Esophagus squamous epithelium (tissue), 5 donors: Measurements from ENCODE around the gene C1orf167. TPM values are rescaled to one million over a fixed set of nuclear protein-coding genes. Genes with fewer than 3 reads are reported as not detected.
A peak's percentile ranks its signal among the peaks of the same experiment; 100 is the strongest.

Experiments
- DNase-seq: peaks from one replicate; lab custom pipeline; 2025; lab: John Stamatoyannopoulos, UW
- H3K27ac ChIP-seq, 4 donors: fragments of 200-600 bp; sonication (generic); one replicate each; pipeline ENCODE4 v1.5.1; 2016 to 2019; ENCODE audit warnings: mild to moderate bottlenecking in 1 of 4
- H3K27me3 ChIP-seq, 4 donors: fragments of 200-600 bp; sonication (generic); 1 replicate in 3 of 4; 2 replicates in 1 of 4; pipeline versions ENCODE4 v1.5.1 to v1.6.0; 2017 to 2021; ENCODE audit warnings: antibody characterized with exemption in 1 of 4
- H3K36me3 ChIP-seq, 3 donors: fragments of 200-600 bp; sonication (generic); one replicate each; pipeline ENCODE4 v1.5.1; 2016 to 2019
- H3K4me1 ChIP-seq, 3 donors: fragments of 200-600 bp; sonication (generic); one replicate each; pipeline ENCODE4 v1.5.1; 2017 to 2019
- H3K4me3 ChIP-seq, 4 donors: fragments of 200-600 bp; sonication (generic); 1 replicate in 3 of 4; 2 replicates in 1 of 4; pipeline ENCODE4 v1.5.1; 2016 to 2019; ENCODE audit warnings: mild to moderate bottlenecking in 2 of 4, moderate library complexity in 1 of 4
- H3K9me3 ChIP-seq, 3 donors: fragments of 200-600 bp; sonication (generic); one replicate each; pipeline ENCODE4 v1.5.1; 2016 to 2019
- POLR2A ChIP-seq, 4 donors: fragments of 450-650 bp; IDR thresholded peaks; one replicate each; pipeline ENCODE4 v1.6.1; 2017; ENCODE audit warnings: antibody characterized with exemption in 4 of 4, mild to moderate bottlenecking in 4 of 4, moderate library complexity in 3 of 4
- WGBS, 2 donors: methylation state at CpG; one replicate each; pipeline ENCODE4 v1.1.5; 2018; 5-methylcytosine and 5-hydroxymethylcytosine counted together
- intact Hi-C: fragments of 100-400 bp; cut with DNase I; formaldehyde crosslinking; loops from one replicate; pipeline ENCODE4 v1.15.0; 2022
- total RNA-seq, 4 donors: library from RNA; depleted of rRNA; stranded (reverse); fragments of >200 nt; gene quantifications; one replicate each; pipeline ENCODE4 v1.1.0, GENCODE V29; 2016
- TF ChIP-seq, protein P1 (sequence below), 6 experiments: fragments of 450-650 bp in 4 of 6; fragments of 200-600 bp in 2 of 6; sonication (generic) in 2 of 6; IDR thresholded peaks; one replicate each; pipeline ENCODE4 v1.5.1; 2016 to 2019; ENCODE audit warnings: antibody characterized with exemption in 6 of 6, mild to moderate bottlenecking in 4 of 6, moderate library complexity in 4 of 6
- donor health status: DM: yes; HTN: yes; CAD: no.

C1orf167 gene, protein sequence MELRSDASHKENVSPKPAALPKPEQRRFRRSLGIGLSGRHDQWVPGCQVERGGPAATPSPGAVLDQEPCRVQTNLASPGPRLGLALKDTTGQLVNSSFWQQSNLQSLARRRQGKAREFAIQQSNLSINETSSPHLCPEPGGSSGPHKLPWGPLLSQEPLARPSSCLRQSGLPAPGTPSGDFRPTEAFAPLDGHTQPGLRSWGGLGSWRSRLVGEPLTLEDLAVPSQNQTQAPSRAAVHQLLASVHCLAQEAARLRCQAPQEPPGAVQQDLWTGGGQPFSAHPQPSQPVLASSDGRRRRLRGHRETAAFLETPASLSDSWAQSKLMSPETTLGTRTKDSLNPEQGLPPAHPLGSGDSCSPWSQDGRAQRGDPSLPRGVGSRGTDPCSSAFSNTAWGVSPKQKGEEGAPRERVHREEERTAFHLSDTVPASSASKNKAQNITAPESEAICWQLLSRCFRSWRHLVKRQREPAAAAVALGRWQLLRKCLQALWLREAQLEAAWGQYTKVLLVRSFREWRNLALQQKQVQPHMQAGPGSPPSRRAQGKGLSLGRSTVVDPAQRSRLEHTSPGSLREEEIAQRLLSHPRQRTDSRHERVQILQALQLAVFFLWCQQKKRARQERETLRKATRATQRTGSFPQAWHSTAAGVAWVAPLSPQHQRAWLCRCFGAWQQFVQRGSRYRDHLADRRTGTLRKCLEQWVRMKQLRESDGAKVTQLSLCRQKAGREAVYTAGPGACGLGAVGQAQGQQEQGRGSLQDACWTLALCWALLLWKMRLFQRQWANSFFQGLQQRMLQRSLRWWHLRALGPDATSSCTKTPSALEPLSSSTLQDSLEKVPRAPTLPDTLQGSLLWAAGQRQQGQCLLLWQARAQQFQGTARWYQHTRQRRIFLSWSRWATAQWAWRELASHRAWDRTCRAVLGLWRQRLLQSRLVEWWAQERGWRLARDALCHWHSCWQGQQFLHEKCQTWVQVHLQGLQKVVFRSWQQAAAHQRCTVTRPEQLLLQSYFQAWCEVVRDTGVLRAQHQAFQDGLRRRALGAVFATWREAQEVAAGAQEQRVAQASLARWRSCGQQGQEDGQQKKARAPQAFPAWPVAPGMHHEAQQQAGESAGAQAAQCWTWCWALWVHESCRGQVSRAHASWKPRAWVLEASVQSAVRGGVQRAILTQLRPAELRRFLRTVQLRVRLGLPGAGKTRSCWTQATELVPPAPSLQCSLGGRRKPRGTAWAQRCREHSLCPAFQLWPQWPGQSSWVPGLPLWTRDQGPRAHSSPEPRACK (N-terminal part only)
- 1 to 10 TPM in 1 of 4 donors, under 1 TPM in 2, not detected in 1; 0.31 to 2.6 (median 0.76) TPM for total RNA-seq

DNA sequence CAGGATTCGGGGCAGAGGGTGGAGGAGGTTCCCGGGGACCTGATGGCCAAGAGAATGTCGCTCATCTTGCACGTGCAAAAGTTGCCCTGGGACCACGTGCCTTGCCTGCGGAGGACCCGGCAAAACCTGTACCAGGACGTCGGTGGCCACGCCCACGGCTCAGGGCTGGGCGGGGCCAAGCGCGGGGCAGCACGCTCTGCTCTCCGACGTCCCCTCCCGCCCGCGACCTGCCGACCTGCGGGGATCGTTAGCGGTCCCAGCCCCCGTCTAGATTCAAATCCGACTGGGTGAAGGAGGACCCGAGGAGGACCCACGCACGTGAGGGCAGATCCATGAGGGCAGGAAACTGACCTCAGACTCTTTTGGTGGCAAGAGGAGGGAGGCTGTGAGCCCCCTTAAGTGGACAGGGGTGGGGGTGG lies at the start of gene C1orf167:
Gene C1orf167, plus strand, starts transcription at position 206 of the 419 bp plus-strand sequence. CDS start 2,208 bp downstream, outside the sequence.
- TF ChIP-seq, protein P1, sequence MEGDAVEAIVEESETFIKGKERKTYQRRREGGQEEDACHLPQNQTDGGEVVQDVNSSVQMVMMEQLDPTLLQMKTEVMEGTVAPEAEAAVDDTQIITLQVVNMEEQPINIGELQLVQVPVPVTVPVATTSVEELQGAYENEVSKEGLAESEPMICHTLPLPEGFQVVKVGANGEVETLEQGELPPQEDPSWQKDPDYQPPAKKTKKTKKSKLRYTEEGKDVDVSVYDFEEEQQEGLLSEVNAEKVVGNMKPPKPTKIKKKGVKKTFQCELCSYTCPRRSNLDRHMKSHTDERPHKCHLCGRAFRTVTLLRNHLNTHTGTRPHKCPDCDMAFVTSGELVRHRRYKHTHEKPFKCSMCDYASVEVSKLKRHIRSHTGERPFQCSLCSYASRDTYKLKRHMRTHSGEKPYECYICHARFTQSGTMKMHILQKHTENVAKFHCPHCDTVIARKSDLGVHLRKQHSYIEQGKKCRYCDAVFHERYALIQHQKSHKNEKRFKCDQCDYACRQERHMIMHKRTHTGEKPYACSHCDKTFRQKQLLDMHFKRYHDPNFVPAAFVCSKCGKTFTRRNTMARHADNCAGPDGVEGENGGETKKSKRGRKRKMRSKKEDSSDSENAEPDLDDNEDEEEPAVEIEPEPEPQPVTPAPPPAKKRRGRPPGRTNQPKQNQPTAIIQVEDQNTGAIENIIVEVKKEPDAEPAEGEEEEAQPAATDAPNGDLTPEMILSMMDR (IDR thresholded peaks at IDR 0.05), result no peak
- TF ChIP-seq POLR2A (IDR thresholded peaks at IDR 0.05), result no peak
- 4 to 24% methylated on average over 5 to 7 of the region's 29 CpGs for WGBS, 2 donors
- no peaks in the 10 kb centered on the region for H3K36me3 ChIP-seq
- no peak for DNase-seq
- peak within 1 kb of the TSS in 1 of 4 donors; percentile 25 for H3K4me3 ChIP-seq
- peaks cover 0 to 52% (median 6%) of the 10 kb centered on the region in 4 donors for H3K27me3 ChIP-seq
- H3K4me1 ChIP-seq, result peaks cover 0 to 11% (median 4%) of the 10 kb centered on the region in 3 donors
- no peak within 1 kb of the TSS for H3K27ac ChIP-seq
- no peaks in the 10 kb centered on the region for H3K9me3 ChIP-seq
- intact Hi-C loops, result no loop called here

DNA sequence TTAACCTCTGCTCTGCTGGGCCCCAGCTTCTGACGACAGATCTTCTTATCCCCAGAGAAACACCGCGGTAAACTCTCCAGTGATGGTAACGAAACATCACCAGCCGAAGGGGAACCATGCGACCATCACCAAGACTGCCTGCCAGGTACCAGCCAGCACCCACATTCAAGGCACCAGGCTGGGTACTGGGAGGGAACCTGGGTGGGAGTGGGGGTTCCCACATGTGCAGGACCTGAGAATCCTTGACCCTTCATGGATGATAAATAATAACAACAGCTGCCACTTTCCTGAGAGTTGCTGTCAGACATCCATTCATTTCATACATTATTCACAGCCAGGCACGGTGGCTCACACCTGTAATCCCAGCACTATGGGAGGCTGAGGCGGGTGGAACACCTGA lies 49.7 kb upstream of the C1orf167 start:
- no peaks in the 10 kb centered on the region for H3K36me3 ChIP-seq
- WGBS, 2 donors, result 60 to 84% methylated on average over 2 to 7 of the region's 8 CpGs
- H3K4me3 ChIP-seq, result no peak overlapping the region
- peaks cover 0 to 43% (median 0%) of the 10 kb centered on the region in 4 donors for H3K27me3 ChIP-seq
- intact Hi-C loops, result no loop called here
- no peaks in the 10 kb centered on the region for H3K9me3 ChIP-seq
- DNase-seq, result no peak
- H3K27ac ChIP-seq, result no peak overlapping the region
- no peak for TF ChIP-seq POLR2A (IDR thresholded peaks at IDR 0.05)
- TF ChIP-seq, protein P1 (IDR thresholded peaks at IDR 0.05), result no peak
- H3K4me1 ChIP-seq, result peaks cover 0 to 7% (median 0%) of the 10 kb centered on the region in 3 donors

DNA sequence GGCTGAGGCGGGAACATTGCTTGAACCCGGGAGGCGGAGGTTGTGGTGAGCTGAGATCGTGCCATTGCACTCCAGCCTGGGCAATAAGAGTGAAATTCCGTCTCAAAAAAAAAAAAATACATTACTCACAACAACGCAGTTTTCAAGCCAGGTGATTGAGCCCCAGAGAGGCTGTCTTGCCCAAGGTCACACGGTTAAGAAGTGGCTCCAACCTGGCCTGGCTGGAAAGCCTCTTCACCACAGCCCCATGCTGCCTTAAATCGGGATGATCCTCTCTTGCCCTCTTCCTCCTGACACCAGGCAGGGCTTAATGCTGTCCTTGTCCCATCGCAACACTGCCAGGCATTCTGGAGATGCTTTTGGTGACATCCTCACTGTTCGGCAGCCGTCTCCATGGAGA lies 48.9 kb upstream of the C1orf167 start:
- Histone ChIP-seq H3K4me3 (no peak overlapping the region), H3K27me3 (peaks cover 0 to 42% (median 0%) of the 10 kb centered on the region in 4 donors), H3K27ac (no peak overlapping the region), H3K36me3 (no peaks in the 10 kb centered on the region), H3K4me1 (no peaks in the 10 kb centered on the region), H3K9me3 (no peaks in the 10 kb centered on the region)
- WGBS, 2 donors, result 79 to 80% methylated on average over 8 to 11 of the region's 11 CpGs
- TF ChIP-seq POLR2A (IDR thresholded peaks at IDR 0.05), result no peak
- TF ChIP-seq, protein P1 (IDR thresholded peaks at IDR 0.05), result no peak
- DNase-seq, result no peak
- intact Hi-C loops, result no loop called here

DNA sequence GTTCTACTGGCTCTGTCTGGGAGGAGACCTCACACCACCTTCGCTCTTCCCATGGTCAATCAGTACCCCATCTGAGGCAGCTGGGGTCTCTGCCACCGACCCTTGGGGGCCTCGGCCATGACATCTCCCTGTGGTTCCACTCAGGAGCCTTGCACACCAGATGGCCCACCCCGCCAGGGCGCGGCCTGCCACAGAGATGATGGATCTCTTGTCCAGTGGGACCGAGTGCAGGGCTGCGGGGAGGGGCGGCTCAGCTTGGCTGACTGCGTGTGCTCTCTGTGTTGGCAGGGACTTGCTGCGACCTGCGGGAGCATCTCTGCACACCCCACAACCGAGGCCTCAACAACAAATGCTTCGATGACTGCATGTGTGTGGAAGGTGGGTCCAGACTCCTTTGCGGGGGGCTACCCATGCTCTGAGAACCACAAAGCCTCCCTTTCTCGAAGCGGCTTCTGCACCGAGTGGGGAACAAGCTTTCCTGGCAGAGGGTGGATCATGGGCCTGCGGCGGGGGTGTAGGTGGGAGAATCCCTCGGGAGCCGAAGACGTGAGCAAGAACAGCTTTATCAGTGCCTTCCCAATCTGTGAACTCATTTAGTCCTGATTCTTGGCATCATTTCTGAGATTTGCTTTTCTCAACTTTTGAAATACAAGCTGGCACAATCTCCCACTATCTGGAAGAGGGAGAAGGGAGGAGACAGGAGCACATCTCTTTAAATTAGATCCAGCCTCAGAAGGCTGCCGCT lies 47.0 kb upstream of the C1orf167 start:
- DNase-seq, result no peak
- TF ChIP-seq POLR2A (IDR thresholded peaks at IDR 0.05), result no peak
- TF ChIP-seq, protein P1 (IDR thresholded peaks at IDR 0.05), result no peak
- peaks cover 0 to 29% (median 0%) of the 10 kb centered on the region in 4 donors for H3K27me3 ChIP-seq
- no peak overlapping the region for H3K4me3 ChIP-seq
- H3K36me3 ChIP-seq, result no peaks in the 10 kb centered on the region
- peaks cover 0 to 14% (median 5%) of the 10 kb centered on the region in 3 donors for H3K4me1 ChIP-seq
- H3K27ac ChIP-seq, result no peak overlapping the region
- H3K9me3 ChIP-seq, result no peaks in the 10 kb centered on the region
- intact Hi-C loops, result no loop called here
- WGBS, 2 donors, result 62 to 72% methylated on average over 13 of the region's 24 CpGs
